NB4 (cell line): ENCODE data around the gene RAB7A.

Experiments
- MAX ChIP-seq: IDR thresholded peaks from 2 replicates; pipeline ENCODE4 v1.6.1; 2011; ENCODE audit warnings: low read depth, low read length
- MYC ChIP-seq: IDR thresholded peaks from 2 replicates; pipeline ENCODE4 v1.6.1; 2011; ENCODE audit warnings: low read depth, low read length
- POLR2A ChIP-seq: IDR thresholded peaks from 2 replicates; pipeline ENCODE4 v1.6.1; 2011; ENCODE audit warnings: mild to moderate bottlenecking; ENCODE audit not compliant: insufficient read length; ENCODE audit errors: extremely low read depth
- TF ChIP-seq, protein P1 (sequence below): IDR thresholded peaks from one replicate; pipeline ENCODE4 v1.5.1; 2012; ENCODE audit warnings: low read depth, low read length

GRCh38 chr3:128845778-128846485 lies 119.9 kb downstream of the RAB7A start:
- TF ChIP-seq, protein P1, sequence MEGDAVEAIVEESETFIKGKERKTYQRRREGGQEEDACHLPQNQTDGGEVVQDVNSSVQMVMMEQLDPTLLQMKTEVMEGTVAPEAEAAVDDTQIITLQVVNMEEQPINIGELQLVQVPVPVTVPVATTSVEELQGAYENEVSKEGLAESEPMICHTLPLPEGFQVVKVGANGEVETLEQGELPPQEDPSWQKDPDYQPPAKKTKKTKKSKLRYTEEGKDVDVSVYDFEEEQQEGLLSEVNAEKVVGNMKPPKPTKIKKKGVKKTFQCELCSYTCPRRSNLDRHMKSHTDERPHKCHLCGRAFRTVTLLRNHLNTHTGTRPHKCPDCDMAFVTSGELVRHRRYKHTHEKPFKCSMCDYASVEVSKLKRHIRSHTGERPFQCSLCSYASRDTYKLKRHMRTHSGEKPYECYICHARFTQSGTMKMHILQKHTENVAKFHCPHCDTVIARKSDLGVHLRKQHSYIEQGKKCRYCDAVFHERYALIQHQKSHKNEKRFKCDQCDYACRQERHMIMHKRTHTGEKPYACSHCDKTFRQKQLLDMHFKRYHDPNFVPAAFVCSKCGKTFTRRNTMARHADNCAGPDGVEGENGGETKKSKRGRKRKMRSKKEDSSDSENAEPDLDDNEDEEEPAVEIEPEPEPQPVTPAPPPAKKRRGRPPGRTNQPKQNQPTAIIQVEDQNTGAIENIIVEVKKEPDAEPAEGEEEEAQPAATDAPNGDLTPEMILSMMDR: peak; percentile 70
- TF ChIP-seq POLR2A: peak; percentile 13
- TF ChIP-seq MAX: peak; percentile 55; the same call in 1 of the 2 replicates
- TF ChIP-seq MYC: peak; percentile 9; the same call in 1 of the 2 replicates
